ENCODE measurements around the gene SEL1L2. TPM values are rescaled to one million over a fixed set of nuclear protein-coding genes. Genes with fewer than 3 reads are reported as not detected.

SEL1L2 gene
- total RNA-seq, 1 experiment from 2014 or later, result not detected

- peak; percentile 4 for DNase-seq (ENCODE audit: low read depth)
These were observed 60.1 kb downstream of the SEL1L2 start for GRCh38 chr20:13930281-13930680.

GRCh38 chr20:13929836-13930235, 60.6 kb downstream of the SEL1L2 start:
- no peak for DNase-seq (ENCODE audit: low read depth)

DNA sequence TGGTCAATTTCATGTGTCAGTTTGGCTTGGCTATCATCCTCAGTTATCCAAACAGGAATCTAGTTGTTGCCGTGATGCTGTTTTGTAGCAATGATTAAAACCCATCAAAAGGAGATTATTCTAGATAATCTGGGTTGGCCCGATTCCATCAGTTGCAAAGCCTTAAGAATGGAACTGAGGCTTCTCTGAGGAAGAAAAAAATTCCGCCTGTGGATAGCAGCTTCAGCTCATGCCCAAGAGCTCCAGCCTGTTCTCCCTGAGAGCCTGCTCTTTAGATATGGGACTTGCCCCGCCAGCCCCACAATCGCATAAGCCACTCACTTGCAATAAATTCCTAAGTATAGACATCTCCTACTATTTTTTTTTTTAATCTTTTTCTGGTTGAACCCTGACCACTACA, 61.5 kb downstream of the SEL1L2 start:
- DNase-seq (ENCODE audit: low read depth), result no peak

- DNase-seq (ENCODE audit: low read depth), result no peak
These were observed 63.2 kb downstream of the SEL1L2 start for GRCh38 chr20:13927171-13927570.

DNA sequence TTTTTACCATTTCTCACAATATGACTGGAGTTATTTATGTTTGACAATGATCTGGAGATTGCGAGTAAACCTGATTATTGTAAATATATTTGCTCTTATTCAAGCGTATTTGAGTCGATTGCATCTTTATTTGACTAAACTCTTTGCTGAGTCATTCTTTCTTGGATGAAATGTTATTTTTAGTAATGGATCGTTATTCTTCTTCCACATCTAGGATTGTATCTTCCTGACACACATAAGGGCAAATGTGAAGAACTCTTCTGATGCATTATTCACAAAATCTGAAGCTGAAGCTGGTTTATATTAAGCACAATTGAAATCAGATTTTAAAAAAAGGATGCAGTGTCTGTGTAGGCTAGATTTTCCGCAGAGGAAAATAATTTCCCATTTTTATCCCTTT, 68.2 kb downstream of the SEL1L2 start:
- DNase-seq (ENCODE audit: low read depth), result no peak

DNA sequence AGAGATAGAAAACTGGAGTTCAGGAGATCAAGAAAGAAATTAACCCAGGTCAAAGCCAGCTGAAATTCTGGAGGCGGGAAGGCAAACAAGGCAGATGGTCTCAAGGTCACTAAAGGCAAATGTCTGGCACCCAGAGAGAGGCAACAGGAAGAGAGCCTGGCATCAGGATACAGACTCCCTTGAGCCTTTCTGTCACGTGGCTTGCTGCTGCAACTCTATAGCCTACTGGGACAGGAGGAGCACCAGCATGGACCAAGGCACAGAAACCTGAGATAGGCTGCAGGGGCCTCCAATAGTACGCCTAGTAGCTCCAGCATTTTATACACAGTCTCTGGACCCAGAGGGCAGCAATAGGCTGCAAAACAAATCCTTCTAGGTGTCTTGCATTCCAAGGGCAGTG, 75.1 kb downstream of the SEL1L2 start:
- no peak for DNase-seq (ENCODE audit: low read depth)

DNA sequence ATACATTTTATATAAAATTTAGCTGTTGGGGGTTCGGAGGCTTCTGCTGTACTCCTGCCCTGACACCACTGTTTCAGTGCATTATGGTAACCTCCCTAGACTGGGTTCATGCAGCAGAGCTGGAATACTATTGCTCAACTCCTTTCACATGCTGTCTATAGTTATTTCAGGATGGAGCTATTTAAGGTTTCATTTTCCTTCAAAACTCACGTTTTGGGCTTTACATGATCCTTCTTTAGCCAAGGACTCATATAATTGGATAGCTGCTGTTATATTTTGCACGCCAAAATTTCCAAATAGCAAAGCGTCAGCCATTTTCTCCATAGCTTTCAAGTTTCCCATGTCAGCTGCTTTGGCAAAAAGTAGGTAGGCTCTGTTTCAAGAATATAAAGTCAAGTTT, 76.8 kb downstream of the SEL1L2 start:
- no peak for DNase-seq (ENCODE audit: low read depth)

DNA sequence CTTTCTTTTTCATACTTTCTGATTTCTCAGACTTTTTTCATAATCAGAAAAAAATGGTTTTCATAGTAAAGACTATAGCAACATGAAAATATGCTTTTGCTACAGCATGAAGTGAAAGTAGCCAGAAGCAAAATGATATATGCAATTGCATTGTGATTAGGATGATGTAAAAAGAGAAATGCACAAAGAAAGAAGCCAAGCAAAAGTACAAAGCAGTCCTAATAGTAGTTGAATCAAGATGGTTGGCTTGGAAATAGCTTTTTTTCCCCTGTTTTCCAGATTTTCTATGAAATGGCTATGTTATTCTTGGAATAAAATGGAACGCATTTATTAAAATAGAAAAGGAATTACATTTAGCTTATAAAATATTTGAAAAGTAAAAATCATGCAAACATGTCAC, 77.3 kb downstream of the SEL1L2 start:
- DNase-seq (ENCODE audit: low read depth), result no peak

DNA sequence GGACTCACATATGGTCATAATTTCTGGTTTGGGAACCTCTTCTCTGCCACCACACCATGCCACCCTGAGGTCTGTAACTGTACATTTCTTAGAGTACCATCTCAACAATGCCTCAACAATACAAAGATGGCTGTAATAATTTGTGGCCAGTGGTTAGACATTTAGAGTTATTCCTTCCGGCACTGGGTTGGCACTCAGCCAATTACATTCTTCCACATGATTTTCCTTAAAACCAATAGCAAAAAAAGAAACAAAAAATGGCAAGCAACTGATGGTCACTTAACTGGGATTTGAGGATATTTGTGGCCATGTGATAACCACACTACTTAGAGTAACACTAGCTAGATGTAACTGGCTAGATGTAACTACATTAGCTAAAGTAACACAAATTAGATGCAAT, 79.9 kb downstream of the SEL1L2 start:
- DNase-seq (ENCODE audit: low read depth), result no peak

DNA sequence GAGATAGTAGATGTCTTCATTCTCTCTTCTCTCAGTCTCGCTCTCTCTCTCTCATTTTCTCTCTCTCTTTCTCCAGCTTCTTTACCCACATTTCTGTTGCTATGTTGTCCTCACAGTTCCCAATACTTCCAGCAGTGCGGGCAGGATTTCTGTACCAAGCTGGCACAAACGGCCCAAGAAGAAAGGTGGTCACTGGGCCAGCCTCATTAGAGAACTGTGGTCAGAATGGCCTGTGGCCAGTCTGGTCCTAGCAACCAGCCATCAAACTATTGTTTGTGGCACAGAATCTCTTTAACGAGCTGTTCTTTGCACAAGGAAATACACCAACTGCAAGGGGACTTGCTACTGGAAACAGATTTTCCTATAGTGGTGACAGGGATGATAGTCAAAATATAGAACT, 81.3 kb downstream of the SEL1L2 start:
- DNase-seq (ENCODE audit: low read depth), result no peak

- no peak for DNase-seq (ENCODE audit: low read depth)
These were observed 85.6 kb downstream of the SEL1L2 start for GRCh38 chr20:13904766-13905165.

- no peak for DNase-seq (ENCODE audit: low read depth)
These were observed 89.9 kb downstream of the SEL1L2 start for GRCh38 chr20:13900496-13900895.

DNA sequence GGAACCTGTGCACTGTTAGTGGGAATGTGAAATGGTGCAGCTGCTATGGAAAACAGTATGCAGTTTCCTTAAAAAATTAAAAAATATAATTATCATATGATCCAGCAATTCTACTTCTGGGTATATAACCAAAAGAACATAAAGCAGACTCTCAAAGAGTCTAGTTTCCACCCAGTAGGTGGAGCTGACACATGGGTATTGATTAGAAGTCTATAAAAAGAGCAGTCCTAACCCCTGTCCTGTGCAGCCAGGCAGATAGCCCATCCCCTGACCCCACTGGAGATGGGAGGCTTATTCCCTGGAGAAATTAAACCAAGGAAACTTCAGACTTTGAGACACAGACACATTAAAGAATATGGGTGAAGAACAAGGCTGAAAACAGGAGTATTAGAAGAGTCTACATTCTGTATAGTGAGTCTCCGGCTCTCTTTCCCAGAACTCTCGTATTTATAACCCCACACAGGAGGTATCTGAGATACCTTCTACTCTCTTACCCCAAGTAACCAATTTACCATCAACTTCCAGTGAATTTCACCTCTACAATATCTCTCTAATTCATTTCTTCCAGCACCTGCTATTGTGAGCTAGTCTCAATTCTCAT, 92.3 kb downstream of the SEL1L2 start:
- DNase-seq (ENCODE audit: low read depth), result no peak

- DNase-seq (ENCODE audit: low read depth), result no peak
These were observed 98.8 kb downstream of the SEL1L2 start for GRCh38 chr20:13891575-13891974.

- no peak for DNase-seq (ENCODE audit: low read depth)
These were observed 105.6 kb downstream of the SEL1L2 start for GRCh38 chr20:13884803-13885202.

GRCh38 chr20:13883425-13883824, 107.0 kb downstream of the SEL1L2 start:
- DNase-seq (ENCODE audit: low read depth), result no peak

DNA sequence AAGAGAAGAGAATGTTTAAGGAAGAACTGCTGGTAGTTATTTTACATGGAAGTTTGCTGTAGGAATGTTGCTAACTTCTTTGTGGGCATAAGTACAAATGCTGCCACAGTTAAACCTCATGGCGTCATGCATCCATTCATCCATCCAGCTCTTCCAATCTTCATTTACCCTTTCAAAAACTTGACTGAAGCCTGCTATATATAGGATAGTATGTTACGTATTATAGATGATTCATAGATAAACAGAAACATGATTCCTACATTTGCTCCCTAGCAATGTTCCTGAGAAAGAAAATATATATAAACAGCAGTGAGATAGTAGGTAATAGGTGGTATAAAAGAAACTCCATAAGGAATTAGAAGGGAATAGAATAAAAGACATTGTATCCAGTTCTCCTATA, 111.8 kb downstream of the SEL1L2 start:
- no peak for DNase-seq (ENCODE audit: low read depth)

DNA sequence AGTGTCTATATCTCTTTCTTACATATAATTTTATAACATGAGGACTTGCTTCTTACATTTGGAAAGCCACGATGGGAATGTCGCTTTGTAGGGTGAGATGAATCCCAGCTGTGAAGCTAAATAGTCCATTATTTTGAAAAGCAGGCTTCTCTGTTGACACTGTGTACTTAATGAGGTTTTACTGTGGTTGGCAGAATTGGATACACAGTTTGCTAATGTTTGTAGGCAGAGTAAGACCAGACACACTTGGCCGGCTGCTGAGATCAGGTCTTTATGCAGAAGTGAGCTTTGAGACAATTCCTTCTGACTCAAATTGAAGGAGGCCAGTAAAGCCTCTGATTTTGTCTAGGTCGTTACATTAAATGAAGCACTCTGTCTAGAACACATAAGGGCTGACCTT, 112.6 kb downstream of the SEL1L2 start:
- DNase-seq (ENCODE audit: low read depth), result no peak

GRCh38 chr20:13875265-13875811, 115.1 kb downstream of the SEL1L2 start:
- no peak for DNase-seq (ENCODE audit: low read depth)

GRCh38 chr20:13874394-13875157, 115.8 kb downstream of the SEL1L2 start:
- no peak for DNase-seq (ENCODE audit: low read depth)

DNA sequence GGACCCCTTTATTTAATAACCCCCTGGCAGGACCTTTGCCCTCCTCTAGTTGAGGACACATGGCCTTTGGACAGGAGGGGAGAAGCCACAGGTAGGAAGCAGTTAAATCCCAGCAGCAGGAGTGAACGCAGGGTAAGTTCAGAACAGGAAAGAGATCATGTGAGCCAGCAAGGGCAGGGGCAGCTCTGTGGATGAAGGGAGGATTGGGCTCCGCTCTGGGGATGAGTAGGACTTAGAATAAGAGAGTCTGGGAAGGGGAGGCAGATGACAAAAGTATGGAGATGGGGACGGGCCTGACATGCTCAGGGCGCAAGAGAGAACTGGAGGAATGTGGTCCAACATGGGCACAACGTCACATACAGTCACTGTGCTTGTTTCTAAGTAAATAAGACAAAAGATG, 116.6 kb downstream of the SEL1L2 start:
- no peak for DNase-seq (ENCODE audit: low read depth)

DNA sequence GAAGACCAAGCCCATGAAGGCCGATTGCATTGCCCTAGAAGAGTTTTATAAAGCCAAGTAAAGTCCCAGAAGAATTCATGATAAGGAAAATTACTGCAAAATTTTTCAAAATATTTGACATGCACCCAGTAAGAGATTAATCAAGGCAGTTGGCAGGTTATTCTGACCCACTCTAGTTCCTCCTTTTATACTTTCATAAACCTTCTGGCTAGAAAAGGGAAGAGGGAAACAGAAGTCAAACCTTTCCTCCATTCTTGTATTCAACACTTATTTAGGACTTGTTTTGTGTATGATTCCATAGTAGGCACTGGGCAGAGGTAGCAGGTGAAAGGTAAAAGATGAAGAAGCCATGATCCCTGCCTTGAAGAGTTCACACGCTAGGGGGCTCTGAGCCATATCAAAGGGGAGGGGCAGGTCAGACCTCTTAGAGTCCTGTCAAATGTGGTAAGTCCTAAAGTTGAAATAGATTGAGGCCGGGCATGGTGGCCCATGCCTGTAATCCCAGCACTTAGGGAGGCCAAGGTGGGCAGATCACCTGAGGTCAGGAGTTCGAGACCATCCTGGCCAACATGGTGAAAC, 120.2 kb downstream of the SEL1L2 start:
- no peak for DNase-seq (ENCODE audit: low read depth)

- peak; percentile 18 for DNase-seq (ENCODE audit: low read depth)
These were observed 122.1 kb downstream of the SEL1L2 start for GRCh38 chr20:13868331-13868730.
